Fibroblast of mammary gland (primary cell): ENCODE measurements around the gene TRA2B.

Experiments
- DNase-seq: peaks from one replicate; pipeline ENCODE4 v3.0.0-alpha.2; 2010; ENCODE audit warnings: low read depth
- H3K4me3 ChIP-seq: 2 replicates; pipeline ENCODE4 v1.5.1; 2011; ENCODE audit warnings: low read depth, mild to moderate bottlenecking, low read length, moderate library complexity; ENCODE audit not compliant: control insufficient read depth
- CTCF ChIP-seq: conservative IDR thresholded peaks from 2 replicates; pipeline ENCODE4 v1.5.1; 2011; ENCODE audit warnings: low read depth, low read length, inconsistent platforms; ENCODE audit not compliant: control insufficient read depth, insufficient read depth

TRA2B gene

GRCh38 chr3:185874119-185874518, 63.7 kb downstream of the TRA2B start:
- no peak overlapping the region for H3K4me3 ChIP-seq
- TF ChIP-seq CTCF = no peak
- no peak for DNase-seq

GRCh38 chr3:185867650-185868049, 70.2 kb downstream of the TRA2B start:
- no peak overlapping the region for H3K4me3 ChIP-seq
- DNase-seq = no peak
- no peak for TF ChIP-seq CTCF

GRCh38 chr3:185866995-185867394, 70.8 kb downstream of the TRA2B start:
- no peak for TF ChIP-seq CTCF
- no peak for DNase-seq
- H3K4me3 ChIP-seq = no peak overlapping the region

DNA sequence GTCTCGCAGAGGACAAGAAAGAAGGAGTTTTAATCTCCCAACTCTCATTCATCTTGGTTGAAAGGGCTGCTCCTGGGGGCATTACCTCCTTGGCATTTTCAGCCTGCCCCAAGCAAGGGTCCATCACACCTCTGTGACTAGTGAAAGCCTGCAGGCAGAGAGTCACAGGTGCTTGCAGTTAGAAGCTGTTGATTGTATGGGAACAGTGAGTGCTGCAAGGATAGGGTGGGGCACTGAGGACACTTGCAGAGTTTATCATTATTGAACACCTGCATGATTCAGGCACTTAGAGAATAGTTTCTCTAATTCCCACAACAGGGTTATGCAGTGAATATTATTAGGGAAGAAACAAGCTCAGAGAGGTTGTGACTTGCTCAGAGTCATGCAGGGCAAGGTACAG, 71.3 kb downstream of the TRA2B start:
- no peak for DNase-seq
- H3K4me3 ChIP-seq = no peak overlapping the region
- TF ChIP-seq CTCF = no peak
